ENCODE measurements around the gene CYP4F2.
"Not testable (repeated sequence)": the region's sequence is repeated elsewhere in the genome, so short reads cannot be mapped to it uniquely, and the experiment has no call there.

Gene CYP4F2

GRCh38 chr19:15836330-15837220, 61.3 kb downstream of the CYP4F2 start:
- peak overlapping the region; percentile 71 for H3K9ac ChIP-seq (ENCODE audit: insufficient read length)
- H3K9me3 ChIP-seq (ENCODE audit: low read depth, low read length): no peaks in the 10 kb centered on the region
- TF ChIP-seq EZH2 (IDR thresholded peaks at IDR 0.05): no peak
- TF ChIP-seq POLR2AphosphoS5 (IDR thresholded peaks at IDR 0.05; ENCODE audit: borderline replicate concordance, low read depth, low read length): peak; percentile 63; the same call in 1 of the 2 replicates
- DNase-seq (ENCODE audit: low read depth, low spot score): peak; percentile 53
- no peaks in the 10 kb centered on the region for H3K36me3 ChIP-seq (ENCODE audit: insufficient read depth, low read length)
- peak overlapping the region; percentile 13; the same call in 1 of the 2 replicates for H3K27ac ChIP-seq
- peak overlapping the region; percentile 78 for H3K4me3 ChIP-seq

DNA sequence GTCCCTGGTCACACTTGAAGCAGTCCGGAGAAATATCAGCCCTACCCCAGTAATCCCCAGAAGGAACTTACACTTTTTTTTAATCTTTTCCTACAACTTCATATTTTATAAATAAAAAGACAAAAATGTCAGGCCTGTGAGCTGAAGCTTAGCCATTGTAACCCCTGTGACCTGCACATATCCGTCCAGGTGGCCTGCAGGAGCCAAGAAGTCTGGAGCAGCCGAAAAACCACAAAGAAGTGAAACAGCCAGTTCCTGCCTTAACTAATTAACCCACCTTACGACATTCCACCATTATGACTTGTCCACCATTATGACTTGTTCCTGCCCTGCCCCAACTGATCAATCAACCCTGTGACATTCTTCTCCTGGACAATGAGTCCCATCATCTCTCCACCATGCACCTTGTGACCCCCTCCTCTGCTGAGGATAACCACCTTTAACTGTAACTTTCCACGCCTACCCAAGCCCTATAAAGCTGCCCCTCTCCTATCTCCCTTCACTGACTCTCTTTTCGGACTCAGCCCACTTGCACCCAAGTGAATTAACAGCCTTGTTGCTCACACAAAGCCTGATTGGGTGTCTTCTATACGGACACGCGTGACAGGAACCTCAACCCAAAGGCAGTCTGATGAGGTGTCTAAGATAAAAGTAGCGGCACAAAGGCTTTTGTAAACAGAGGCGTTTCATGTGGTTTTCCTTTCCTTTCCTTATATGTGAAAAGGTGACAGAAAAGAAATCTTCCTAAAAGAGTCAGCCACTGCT, 62.1 kb downstream of the CYP4F2 start:
- not testable (repeated sequence) for DNase-seq (ENCODE audit: low read depth, low spot score); H3K27ac ChIP-seq; H3K36me3 ChIP-seq (ENCODE audit: insufficient read depth, low read length); H3K9me3 ChIP-seq (ENCODE audit: low read depth, low read length)
- H3K9ac ChIP-seq (ENCODE audit: insufficient read length): peak overlapping the region; percentile 71
- peak overlapping the region; percentile 78 for H3K4me3 ChIP-seq

DNA sequence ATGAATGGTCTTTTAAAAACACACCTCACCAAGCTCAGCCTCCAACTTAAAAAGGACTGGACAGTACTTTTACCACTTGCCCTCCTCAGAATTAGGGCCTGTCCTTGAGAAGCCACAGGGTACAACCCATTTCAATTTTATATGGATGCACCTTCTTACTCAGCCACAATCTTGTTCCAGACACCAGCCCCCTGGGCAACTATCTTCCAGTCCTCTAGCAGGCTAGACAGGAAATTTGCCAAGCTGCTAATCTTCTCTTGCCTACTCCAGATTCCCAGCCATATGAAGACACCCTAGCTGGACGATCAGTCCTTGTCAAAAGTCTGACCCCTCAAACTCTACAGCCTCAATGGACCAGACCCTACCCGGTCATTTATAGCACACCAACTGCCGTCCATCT, 63.6 kb downstream of the CYP4F2 start:
- not testable (repeated sequence) for H3K9me3 ChIP-seq (ENCODE audit: low read depth, low read length); H3K36me3 ChIP-seq (ENCODE audit: insufficient read depth, low read length); H3K9ac ChIP-seq (ENCODE audit: insufficient read length); H3K4me3 ChIP-seq; H3K27ac ChIP-seq; DNase-seq (ENCODE audit: low read depth, low spot score)

DNA sequence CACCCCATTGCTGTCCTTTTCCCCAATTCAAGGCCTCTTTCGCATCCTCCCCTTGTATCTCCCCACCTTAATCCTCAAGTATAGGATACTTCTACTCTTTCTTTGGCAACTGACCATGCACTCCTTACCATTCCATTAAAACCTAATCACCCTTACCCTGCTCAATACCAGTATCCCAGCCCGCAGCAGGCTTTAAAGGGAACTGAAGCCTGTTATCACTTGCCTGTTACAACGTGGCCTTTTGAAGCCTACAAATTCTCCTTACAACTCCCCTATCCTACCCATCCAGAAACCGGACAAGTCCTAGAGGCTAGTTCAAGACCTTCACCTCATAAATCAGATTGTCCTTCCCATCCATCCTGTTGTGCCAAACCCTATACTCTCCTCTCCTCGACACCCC, 66.2 kb downstream of the CYP4F2 start:
- TF ChIP-seq EZH2 (IDR thresholded peaks at IDR 0.05): no peak
- TF ChIP-seq FOXP2 (optimal IDR thresholded peaks at IDR 0.05; ENCODE audit: control extremely low read depth, extremely low read length, insufficient read depth): no peak
- no peak for TF ChIP-seq POLR2AphosphoS5 (IDR thresholded peaks at IDR 0.05; ENCODE audit: borderline replicate concordance, low read depth, low read length)
- no peak for DNase-seq (ENCODE audit: low read depth, low spot score)
- Histone ChIP-seq H3K9me3 (ENCODE audit: low read depth, low read length) (no peaks in the 10 kb centered on the region), H3K27ac (no peak overlapping the region), H3K4me3 (no peak overlapping the region), H3K36me3 (ENCODE audit: insufficient read depth, low read length) (no peaks in the 10 kb centered on the region), H3K9ac (ENCODE audit: insufficient read length) (no peak overlapping the region)

DNA sequence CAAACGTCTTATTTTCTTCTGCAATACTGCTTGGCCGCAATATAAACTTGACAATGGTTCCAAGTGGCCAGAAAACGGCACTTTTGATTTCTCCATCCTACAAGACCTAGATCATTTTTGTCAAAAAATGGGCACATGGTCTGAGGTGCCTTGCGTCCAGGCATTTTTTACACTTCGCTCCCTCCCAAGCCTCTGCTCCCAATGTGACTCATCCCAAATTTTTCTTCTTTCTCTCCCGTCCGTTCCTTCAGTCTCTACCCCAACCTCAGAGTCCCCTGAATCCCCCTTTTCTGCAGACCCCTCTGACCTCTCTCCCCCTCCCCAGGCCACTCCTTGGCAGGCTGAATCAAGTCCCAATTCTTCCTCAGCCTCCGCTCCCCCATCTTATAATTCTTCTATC, 68.1 kb downstream of the CYP4F2 start:
- Histone ChIP-seq H3K36me3 (ENCODE audit: insufficient read depth, low read length) (no peaks in the 10 kb centered on the region), H3K4me3 (no peak overlapping the region), H3K9me3 (ENCODE audit: low read depth, low read length) (no peaks in the 10 kb centered on the region), H3K27ac (no peak overlapping the region), H3K9ac (ENCODE audit: insufficient read length) (no peak overlapping the region)
- no peak for DNase-seq (ENCODE audit: low read depth, low spot score)
- TF ChIP-seq POLR2AphosphoS5 (IDR thresholded peaks at IDR 0.05; ENCODE audit: borderline replicate concordance, low read depth, low read length): no peak
- no peak for TF ChIP-seq FOXP2 (optimal IDR thresholded peaks at IDR 0.05; ENCODE audit: control extremely low read depth, extremely low read length, insufficient read depth)
- TF ChIP-seq EZH2 (IDR thresholded peaks at IDR 0.05): no peak

DNA sequence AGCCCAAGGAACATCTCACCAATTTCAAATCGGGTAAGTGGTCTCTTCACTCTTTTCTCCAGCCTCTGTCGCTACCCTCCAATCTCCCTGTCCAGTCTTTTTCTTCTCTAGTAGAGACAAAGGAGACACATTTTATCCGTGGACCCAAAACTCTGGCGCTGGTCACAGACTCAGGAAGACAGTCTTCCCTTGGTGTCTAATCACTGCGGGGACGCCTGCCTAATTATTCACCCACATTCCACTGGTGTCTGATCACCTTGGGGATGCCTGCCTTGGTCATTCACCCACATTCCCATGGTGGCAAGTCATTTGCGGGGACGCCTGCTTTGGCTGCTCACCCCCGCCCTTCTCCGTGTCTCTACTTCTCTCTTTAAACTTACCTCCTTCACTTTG, 68.6 kb downstream of the CYP4F2 start:
- no peaks in the 10 kb centered on the region for H3K36me3 ChIP-seq (ENCODE audit: insufficient read depth, low read length)
- H3K4me3 ChIP-seq: no peak overlapping the region
- H3K27ac ChIP-seq: no peak overlapping the region
- DNase-seq (ENCODE audit: low read depth, low spot score): no peak
- TF ChIP-seq FOXP2 (optimal IDR thresholded peaks at IDR 0.05; ENCODE audit: control extremely low read depth, extremely low read length, insufficient read depth): no peak
- no peak for TF ChIP-seq EZH2 (IDR thresholded peaks at IDR 0.05)
- no peak for TF ChIP-seq POLR2AphosphoS5 (IDR thresholded peaks at IDR 0.05; ENCODE audit: borderline replicate concordance, low read depth, low read length)
- no peak overlapping the region for H3K9ac ChIP-seq (ENCODE audit: insufficient read length)
- no peaks in the 10 kb centered on the region for H3K9me3 ChIP-seq (ENCODE audit: low read depth, low read length)

- not testable (repeated sequence) for H3K9ac ChIP-seq (ENCODE audit: insufficient read length); H3K4me3 ChIP-seq; H3K9me3 ChIP-seq (ENCODE audit: low read depth, low read length); DNase-seq (ENCODE audit: low read depth, low spot score); H3K27ac ChIP-seq; H3K36me3 ChIP-seq (ENCODE audit: insufficient read depth, low read length)
These were observed 69.1 kb downstream of the CYP4F2 start for GRCh38 chr19:15828611-15829305.

- TF ChIP-seq EZH2 (IDR thresholded peaks at IDR 0.05): no peak
- TF ChIP-seq FOXP2 (optimal IDR thresholded peaks at IDR 0.05; ENCODE audit: control extremely low read depth, extremely low read length, insufficient read depth): no peak
- TF ChIP-seq POLR2AphosphoS5 (IDR thresholded peaks at IDR 0.05; ENCODE audit: borderline replicate concordance, low read depth, low read length): no peak
- no peaks in the 10 kb centered on the region for H3K36me3 ChIP-seq (ENCODE audit: insufficient read depth, low read length)
- H3K4me3 ChIP-seq: no peak overlapping the region
- H3K27ac ChIP-seq: no peak overlapping the region
- no peak overlapping the region for H3K9ac ChIP-seq (ENCODE audit: insufficient read length)
- H3K9me3 ChIP-seq (ENCODE audit: low read depth, low read length): no peaks in the 10 kb centered on the region
- no peak for DNase-seq (ENCODE audit: low read depth, low spot score)
These were observed 69.7 kb downstream of the CYP4F2 start for GRCh38 chr19:15828121-15828610.

All from SK-N-MC (cell line).